ENCODE measurements around the gene PAX4. TPM values are rescaled to one million over a fixed set of nuclear protein-coding genes. Genes with fewer than 3 reads are reported as not detected.

PAX4 gene
- polyA plus RNA-seq, 1 donor from 2014 or later = not detected

DNA sequence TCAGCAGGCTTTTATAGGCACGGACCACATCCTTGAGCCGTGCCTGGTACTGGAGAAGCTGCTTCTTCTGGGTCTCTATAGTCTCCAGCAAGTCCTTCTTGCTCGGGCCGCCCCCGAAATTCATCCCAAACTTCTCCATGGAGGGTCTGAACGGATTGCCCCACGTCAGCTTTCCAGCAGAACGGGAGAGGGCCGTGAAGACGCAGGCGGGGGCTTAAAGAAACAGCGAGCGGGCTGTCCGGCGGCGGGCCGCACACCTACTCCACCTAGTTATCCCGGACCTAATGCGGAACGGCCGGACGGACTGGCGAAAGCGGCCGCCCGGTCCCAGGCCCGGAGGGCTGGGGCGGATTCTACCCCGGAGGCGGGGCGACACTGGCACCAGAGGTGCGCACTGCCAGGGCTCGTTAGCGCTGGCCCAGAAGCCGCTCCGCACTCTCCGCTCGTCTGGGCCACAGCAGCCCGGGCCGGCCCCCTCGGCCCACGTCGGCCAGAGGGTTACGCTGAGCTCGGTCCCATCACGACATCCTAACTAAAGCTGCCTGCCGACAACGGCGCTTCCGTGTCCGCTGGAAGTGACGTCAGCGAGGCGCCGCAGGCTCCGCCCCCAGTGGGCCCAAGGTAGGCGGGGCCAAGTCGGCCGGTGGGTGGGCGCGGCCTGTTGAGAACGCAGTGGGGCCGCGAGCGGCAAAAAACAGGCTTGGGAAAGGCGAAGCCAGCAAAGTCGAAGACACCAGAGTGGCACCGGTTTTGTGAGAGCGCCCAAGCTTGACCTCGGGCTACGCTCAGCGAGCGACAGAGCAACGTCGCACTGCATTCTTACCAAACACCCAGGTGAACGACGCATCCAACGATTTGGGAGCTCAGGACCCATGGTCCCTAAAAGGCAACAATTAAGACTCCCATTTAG is 32.6 kb downstream of the PAX4 start, which contains the start of gene GCC1:
Gene GCC1, minus strand, starts transcription at position 553 of the 910 bp plus-strand sequence. Its CDS starts 414 bp downstream, at position 139.
- Histone ChIP-seq H3K79me2 (replicated peaks; ENCODE audit: insufficient read depth, low read length) (peaks cover 39% of the 10 kb centered on the region), H4K20me1 (ENCODE audit: insufficient read depth) (no peaks in the 10 kb centered on the region), H3F3A (ENCODE audit: insufficient read depth, low read length, poor library complexity, severe bottlenecking) (no peaks in the 10 kb centered on the region), H3K4me3 (ENCODE audit: low read length) (peak within 1 kb of the TSS; percentile 98), H3K27ac (ENCODE audit: low read length) (peak within 1 kb of the TSS; percentile 49), H3K36me3 (ENCODE audit: insufficient read depth, low read length) (peaks cover 18% of the 10 kb centered on the region), H2AFZ (ENCODE audit: low read depth, low read length) (peak within 1 kb of the TSS; percentile 61), H3K4me2 (ENCODE audit: low read length) (peak within 1 kb of the TSS; percentile 95), H3K9ac (ENCODE audit: low read length) (peak within 1 kb of the TSS; percentile 88), H3K27me3 (ENCODE audit: insufficient read depth, low read depth, low read length) (no peaks in the 10 kb centered on the region), H3K9me2 (ENCODE audit: insufficient read depth, low read length) (no peaks in the 10 kb centered on the region), H3K9me3 (ENCODE audit: low read length) (no peaks in the 10 kb centered on the region)
- TF ChIP-seq REST (IDR thresholded peaks at IDR 0.05; ENCODE audit: borderline replicate concordance) = peak; percentile 65
- TF ChIP-seq SMC3 (conservative IDR thresholded peaks at IDR 0.05; ENCODE audit: poor library complexity) = no peak
- peak; percentile 95 for TF ChIP-seq POLR2AphosphoS5 (IDR thresholded peaks at IDR 0.05)
- peak; percentile 77 for TF ChIP-seq MXI1 (conservative IDR thresholded peaks at IDR 0.05; ENCODE audit: poor library complexity, severe bottlenecking)
- peak; percentile 49 for TF ChIP-seq EP300 (conservative IDR thresholded peaks at IDR 0.05; ENCODE audit: poor library complexity, severe bottlenecking)

DNA sequence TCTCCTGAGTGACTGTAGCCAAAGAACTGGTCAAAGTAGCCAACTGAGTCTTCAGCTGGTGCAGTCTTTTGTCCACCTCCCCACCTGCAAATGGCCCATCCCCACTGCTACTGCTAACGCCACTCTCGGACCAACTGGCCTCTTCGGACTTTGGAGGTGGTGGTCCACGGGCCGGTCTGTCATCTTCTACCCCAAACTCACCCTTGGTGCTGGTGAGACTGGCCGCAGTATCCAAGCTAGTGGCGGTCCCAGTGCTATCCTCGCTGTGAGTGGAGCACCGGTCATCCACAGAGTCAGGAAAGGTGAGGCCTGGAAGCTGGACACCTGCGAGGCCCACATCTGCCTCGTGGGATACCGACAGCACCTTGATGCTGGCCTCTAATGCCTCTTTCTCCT is 33.3 kb downstream of the PAX4 start:
- no peak for TF ChIP-seq EZH2 (IDR thresholded peaks at IDR 0.05; ENCODE audit: borderline replicate concordance, insufficient read depth, low read length, poor library complexity, severe bottlenecking)
- TF ChIP-seq MXI1 (conservative IDR thresholded peaks at IDR 0.05; ENCODE audit: poor library complexity, severe bottlenecking) = no peak
- no peak for TF ChIP-seq TAF1 (IDR thresholded peaks at IDR 0.05; ENCODE audit: low read depth)
- no peak for TF ChIP-seq EP300 (conservative IDR thresholded peaks at IDR 0.05; ENCODE audit: poor library complexity, severe bottlenecking)
- no peak for TF ChIP-seq RAD21 (conservative IDR thresholded peaks at IDR 0.05)
- no peak for TF ChIP-seq REST (IDR thresholded peaks at IDR 0.05; ENCODE audit: borderline replicate concordance)
- TF ChIP-seq, protein P1, sequence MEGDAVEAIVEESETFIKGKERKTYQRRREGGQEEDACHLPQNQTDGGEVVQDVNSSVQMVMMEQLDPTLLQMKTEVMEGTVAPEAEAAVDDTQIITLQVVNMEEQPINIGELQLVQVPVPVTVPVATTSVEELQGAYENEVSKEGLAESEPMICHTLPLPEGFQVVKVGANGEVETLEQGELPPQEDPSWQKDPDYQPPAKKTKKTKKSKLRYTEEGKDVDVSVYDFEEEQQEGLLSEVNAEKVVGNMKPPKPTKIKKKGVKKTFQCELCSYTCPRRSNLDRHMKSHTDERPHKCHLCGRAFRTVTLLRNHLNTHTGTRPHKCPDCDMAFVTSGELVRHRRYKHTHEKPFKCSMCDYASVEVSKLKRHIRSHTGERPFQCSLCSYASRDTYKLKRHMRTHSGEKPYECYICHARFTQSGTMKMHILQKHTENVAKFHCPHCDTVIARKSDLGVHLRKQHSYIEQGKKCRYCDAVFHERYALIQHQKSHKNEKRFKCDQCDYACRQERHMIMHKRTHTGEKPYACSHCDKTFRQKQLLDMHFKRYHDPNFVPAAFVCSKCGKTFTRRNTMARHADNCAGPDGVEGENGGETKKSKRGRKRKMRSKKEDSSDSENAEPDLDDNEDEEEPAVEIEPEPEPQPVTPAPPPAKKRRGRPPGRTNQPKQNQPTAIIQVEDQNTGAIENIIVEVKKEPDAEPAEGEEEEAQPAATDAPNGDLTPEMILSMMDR (IDR thresholded peaks at IDR 0.05; ENCODE audit: poor library complexity, severe bottlenecking) = no peak
- Histone ChIP-seq H3K79me2 (replicated peaks; ENCODE audit: insufficient read depth, low read length) (peaks cover 35% of the 10 kb centered on the region), H3K27me3 (ENCODE audit: insufficient read depth, low read depth, low read length) (no peaks in the 10 kb centered on the region), H3K27ac (ENCODE audit: low read length) (peak overlapping the region; percentile 49), H3F3A (ENCODE audit: insufficient read depth, low read length, poor library complexity, severe bottlenecking) (no peaks in the 10 kb centered on the region), H3K36me3 (ENCODE audit: insufficient read depth, low read length) (peaks cover 18% of the 10 kb centered on the region), H4K20me1 (ENCODE audit: insufficient read depth) (no peaks in the 10 kb centered on the region), H3K9ac (ENCODE audit: low read length) (peak overlapping the region; percentile 88), H3K9me3 (ENCODE audit: low read length) (no peaks in the 10 kb centered on the region), H3K9me2 (ENCODE audit: insufficient read depth, low read length) (no peaks in the 10 kb centered on the region), H3K4me2 (ENCODE audit: low read length) (peak overlapping the region; percentile 95), H2AFZ (ENCODE audit: low read depth, low read length) (peak overlapping the region; percentile 61), H3K4me3 (ENCODE audit: low read length) (peak overlapping the region; percentile 98)

All from neural cell (in vitro differentiated cells).